Muscle layer of duodenum (tissue), 2 donors: Measurements from ENCODE around the gene ZNF79.

Experiments used
- H3K27ac ChIP-seq: one replicate; pipeline ENCODE4 v1.7.0; 2013; ENCODE audit warnings: mild to moderate bottlenecking, low read length
- H3K27me3 ChIP-seq: one replicate; pipeline ENCODE4 v1.7.0; 2013; ENCODE audit warnings: low read depth, mild to moderate bottlenecking, control low read depth, low read length
- H3K36me3 ChIP-seq, 2 donors: one replicate each; pipeline ENCODE4 v1.7.0; 2013; ENCODE audit warnings: low read length in 2 of 2, control low read depth in 1 of 2, mild to moderate bottlenecking in 1 of 2; ENCODE audit not compliant: insufficient read depth in 2 of 2, control insufficient read depth in 1 of 2
- H3K4me1 ChIP-seq, 2 donors: one replicate each; pipeline ENCODE4 v1.7.0; 2013; ENCODE audit warnings: low read length in 2 of 2, mild to moderate bottlenecking in 2 of 2, control low read depth in 1 of 2, moderate library complexity in 1 of 2; ENCODE audit not compliant: insufficient read depth in 2 of 2, control insufficient read depth in 1 of 2
- H3K4me3 ChIP-seq, 2 donors: one replicate each; pipeline ENCODE4 v1.7.0; 2013; ENCODE audit warnings: low read length in 2 of 2, low read depth in 1 of 2, mild to moderate bottlenecking in 1 of 2
- H3K9me3 ChIP-seq, 2 donors: one replicate each; pipeline ENCODE4 v1.7.0; 2013; ENCODE audit warnings: low read length in 2 of 2, control low read depth in 1 of 2, mild to moderate bottlenecking in 1 of 2; ENCODE audit not compliant: control insufficient read depth in 1 of 2
- donor health status: healthy.

Gene ZNF79

DNA sequence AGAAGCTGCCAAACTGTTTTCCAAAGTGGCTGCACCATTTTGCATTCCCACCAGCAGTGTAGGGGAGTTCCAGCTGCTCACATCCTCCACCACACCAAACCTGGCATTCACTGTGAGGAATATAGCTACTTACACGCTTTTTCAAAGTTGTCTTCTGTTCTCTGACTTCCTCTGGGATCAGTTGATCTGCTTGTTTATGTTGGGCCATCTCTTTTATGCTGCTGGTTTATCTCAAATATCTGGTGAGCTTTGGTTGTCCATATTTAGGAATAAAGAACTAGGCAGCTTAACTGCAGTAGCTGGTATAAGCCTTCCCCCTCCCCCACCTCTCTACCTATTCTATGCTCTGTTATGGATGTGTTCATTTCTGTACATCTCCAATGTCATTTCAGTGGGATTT is 8.5 kb upstream of the ZNF79 start:
- Histone ChIP-seq H3K27ac (no peak overlapping the region), H3K4me3 (no peak overlapping the region), H3K36me3 (no peaks in the 10 kb centered on the region), H3K27me3 (no peaks in the 10 kb centered on the region), H3K9me3 (no peaks in the 10 kb centered on the region), H3K4me1 (peaks cover 0 to 38% of the 10 kb centered on the region in 2 donors)

DNA sequence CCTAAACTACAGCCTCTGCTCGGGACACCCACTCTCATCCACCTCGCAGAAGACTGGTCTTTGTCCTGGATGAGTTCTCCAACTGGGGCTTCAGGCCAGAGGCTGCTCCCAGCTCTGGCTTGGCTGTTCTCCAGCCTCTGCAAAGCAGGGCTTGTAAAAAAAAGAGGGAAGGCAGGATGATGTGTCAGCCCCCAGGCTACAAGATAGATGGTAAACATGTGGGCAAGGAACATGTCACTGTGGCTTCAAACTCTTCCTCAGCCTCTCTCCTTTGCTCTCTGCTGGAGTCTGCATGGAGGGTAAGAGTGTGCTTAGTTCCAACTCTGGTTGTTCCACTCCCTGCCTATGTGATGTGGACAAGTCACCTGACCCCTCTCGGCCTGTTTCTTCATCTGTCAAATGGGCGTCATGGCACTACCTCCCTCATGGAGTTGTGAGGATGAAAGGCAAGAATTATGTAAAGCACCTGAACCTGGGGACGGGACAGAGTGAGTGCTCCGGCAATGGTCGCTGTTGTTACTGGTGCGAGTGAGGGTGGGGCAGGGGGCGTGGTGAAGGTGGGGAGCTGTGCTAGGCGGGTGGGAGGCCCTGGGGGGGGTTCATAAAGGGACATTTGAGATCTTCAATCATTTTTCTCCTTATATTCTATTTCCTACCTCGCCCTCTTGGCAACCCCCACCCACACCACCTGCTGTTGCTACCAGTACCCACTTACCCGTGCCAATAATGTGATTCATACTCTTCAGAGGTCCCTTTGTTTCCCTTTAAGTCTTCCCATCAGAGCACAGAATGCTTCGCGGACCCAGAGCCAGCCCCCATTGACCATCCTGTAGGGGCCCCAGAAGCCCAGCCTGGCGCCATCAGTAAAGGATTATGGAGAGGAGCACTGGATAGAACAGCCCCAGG is 6.8 kb upstream of the ZNF79 start:
- H3K36me3 ChIP-seq = no peaks in the 10 kb centered on the region
- peaks cover under 1 to 45% of the 10 kb centered on the region in 2 donors for H3K4me1 ChIP-seq
- no peak overlapping the region for H3K27ac ChIP-seq
- no peaks in the 10 kb centered on the region for H3K9me3 ChIP-seq
- no peaks in the 10 kb centered on the region for H3K27me3 ChIP-seq
- no peak overlapping the region for H3K4me3 ChIP-seq

DNA sequence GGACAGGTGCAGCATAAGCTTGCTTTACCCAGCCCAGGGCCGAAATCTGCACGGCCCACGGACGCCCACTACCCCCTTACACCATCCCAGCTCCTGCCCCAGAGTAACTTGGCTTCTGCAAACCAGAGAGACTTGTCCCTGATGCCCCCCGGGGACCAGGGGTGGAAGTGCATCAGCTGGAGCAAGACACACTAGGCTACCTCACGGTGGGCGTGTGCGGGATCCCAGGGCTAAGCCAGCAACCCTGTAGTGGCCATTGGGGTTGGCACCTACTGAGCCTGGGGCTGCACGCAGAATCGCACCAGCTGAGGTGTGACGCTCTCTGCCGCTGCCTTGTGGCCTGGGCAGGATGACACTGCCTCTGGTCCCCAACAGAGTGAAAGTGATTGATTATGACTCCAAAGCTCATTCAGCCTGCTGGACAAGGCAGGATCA is 6.1 kb upstream of the ZNF79 start:
- Histone ChIP-seq H3K4me1 (peaks cover 6 to 52% of the 10 kb centered on the region in 2 donors), H3K27ac (no peak overlapping the region), H3K36me3 (no peaks in the 10 kb centered on the region), H3K9me3 (no peaks in the 10 kb centered on the region), H3K4me3 (no peak overlapping the region), H3K27me3 (no peaks in the 10 kb centered on the region)

DNA sequence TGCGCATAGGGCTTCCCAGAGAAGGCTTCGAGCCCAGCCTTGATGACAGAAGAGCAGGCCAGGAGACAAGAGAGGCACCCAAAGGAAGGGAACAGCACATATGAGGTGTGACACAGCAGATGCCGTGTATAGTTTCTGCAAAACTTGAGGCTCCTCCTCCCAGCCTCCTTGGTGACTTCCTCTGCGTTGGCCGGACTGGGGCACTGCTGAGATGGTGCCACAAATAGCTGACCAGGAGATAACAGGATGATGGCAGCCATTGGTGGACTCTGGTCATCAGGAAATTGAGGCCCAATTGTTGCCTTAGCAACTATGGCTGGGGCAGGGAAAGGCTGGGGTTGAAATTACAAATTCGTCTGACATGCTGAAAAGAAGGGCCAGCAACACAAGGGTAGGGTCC is 4.8 kb upstream of the ZNF79 start:
- no peaks in the 10 kb centered on the region for H3K27me3 ChIP-seq
- peak overlapping the region in 1 of 2 donors; percentile 46 for H3K4me3 ChIP-seq
- H3K4me1 ChIP-seq = peaks cover 11 to 53% of the 10 kb centered on the region in 2 donors
- H3K36me3 ChIP-seq = peaks cover 0 to under 1% of the 10 kb centered on the region in 2 donors
- no peaks in the 10 kb centered on the region for H3K9me3 ChIP-seq
- no peak overlapping the region for H3K27ac ChIP-seq

DNA sequence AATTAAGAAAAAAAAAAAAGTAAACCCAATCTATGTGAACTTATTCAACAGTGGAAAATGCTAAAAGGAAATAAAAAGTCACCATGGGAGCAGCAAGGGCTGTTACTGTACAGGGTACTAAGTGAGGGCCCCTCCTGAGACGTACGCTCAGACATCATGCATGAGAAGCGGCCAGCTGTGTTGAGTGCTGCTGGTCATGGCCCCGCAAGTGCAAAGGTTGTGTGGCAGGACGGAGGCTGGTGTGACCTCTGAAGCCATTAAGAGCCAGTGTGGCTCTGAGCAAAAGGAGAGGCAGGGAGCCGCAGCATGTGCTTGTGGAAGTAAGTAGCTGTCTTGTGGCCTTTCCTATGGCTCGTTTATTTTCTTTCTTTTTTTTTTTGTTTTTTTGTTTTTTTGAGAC is 3.1 kb upstream of the ZNF79 start:
- Histone ChIP-seq H3K9me3 (no peaks in the 10 kb centered on the region), H3K4me1 (peaks cover 11 to 51% of the 10 kb centered on the region in 2 donors), H3K4me3 (no peak overlapping the region), H3K36me3 (peaks cover 0 to 4% of the 10 kb centered on the region in 2 donors), H3K27ac (no peak overlapping the region), H3K27me3 (no peaks in the 10 kb centered on the region)

DNA sequence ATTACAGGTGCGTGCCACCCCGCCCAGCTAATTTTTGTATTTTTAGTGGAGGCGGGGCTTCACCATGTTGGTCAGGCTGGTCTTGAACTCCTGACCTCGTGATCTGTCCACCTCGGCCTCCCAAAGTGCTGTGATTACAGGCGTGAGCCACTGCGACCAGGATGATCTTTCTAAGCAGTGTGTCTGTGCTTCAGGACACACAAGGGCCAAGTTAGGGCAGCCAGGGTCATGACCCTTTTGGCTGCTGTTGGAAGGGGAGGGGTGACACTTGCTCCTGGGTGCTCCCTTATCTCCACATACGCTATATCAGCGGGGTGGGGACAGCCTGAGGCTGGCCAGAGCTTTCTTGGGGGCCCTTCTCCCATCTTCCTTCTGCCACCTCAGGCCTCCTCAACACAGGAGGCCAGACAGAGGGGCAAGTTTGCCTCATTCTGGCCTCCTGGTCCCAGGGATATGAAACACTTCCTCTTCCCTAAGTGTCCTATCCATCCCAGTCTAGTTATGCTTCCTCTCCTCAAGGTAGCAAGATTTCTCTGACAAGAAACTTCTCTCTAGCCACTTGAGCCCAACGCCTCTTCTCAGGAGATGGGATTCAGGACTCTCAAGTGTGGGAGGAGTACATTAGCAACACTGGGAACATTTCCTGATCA is 1.9 kb upstream of the ZNF79 start:
- Histone ChIP-seq H3K4me1 (peaks cover 11 to 47% of the 10 kb centered on the region in 2 donors), H3K4me3 (peak overlapping the region; percentile 88 to 96), H3K27ac (no peak overlapping the region), H3K36me3 (peaks cover 3 to 4% of the 10 kb centered on the region in 2 donors), H3K27me3 (no peaks in the 10 kb centered on the region), H3K9me3 (no peaks in the 10 kb centered on the region)

DNA sequence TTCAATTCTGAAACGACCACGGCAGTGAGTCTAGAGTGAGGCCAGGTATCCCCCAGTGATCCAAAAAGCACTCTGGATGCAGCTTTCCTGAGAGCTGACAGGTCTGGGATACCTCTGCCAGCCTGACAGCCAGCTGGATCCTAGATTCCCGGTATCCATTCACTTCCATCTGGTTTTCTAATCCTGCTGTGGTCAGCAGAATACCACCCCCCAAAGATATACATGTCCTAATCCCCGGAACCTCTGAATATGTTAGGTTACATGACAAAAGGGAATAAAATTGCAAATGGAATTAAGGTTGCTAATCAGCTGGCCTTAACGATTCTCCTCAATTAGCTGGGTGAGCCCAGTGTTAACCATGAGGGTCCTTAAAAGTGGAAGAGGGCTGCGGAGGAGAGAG is 1.4 kb upstream of the ZNF79 start:
- Histone ChIP-seq H3K4me1 (peaks cover 11 to 46% of the 10 kb centered on the region in 2 donors), H3K36me3 (peaks cover 3 to 4% of the 10 kb centered on the region in 2 donors), H3K27ac (peak overlapping the region; percentile 95)

DNA sequence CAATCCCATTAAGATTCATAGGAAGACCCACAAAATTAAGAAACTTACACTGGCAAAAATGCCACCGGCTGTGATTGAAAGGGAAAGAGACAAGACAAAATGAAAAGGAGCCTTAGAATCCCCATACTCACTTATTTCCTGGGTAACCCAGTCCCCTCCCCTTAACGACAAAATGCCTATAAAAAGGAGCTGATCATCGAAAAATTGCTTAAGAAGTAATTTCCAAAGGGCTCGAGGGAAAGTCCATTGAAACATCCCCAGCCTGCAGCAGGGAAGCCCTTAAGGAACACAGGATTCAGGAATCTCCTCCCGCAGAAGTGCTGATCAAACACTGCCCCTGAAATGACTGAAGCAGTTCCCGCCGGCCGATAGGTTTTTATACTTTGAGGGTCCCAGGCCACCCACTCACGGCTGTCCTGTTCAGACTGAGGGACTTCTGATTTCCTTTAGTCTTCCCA is 677 bp upstream of the ZNF79 start:
- H3K4me3 ChIP-seq = peak overlapping the region; percentile 88 to 96
- H3K27ac ChIP-seq = peak overlapping the region; percentile 95
- no peaks in the 10 kb centered on the region for H3K9me3 ChIP-seq
- peaks cover 11 to 39% of the 10 kb centered on the region in 2 donors for H3K4me1 ChIP-seq
- H3K36me3 ChIP-seq = peaks cover 4 to 5% of the 10 kb centered on the region in 2 donors
- no peaks in the 10 kb centered on the region for H3K27me3 ChIP-seq

More for the DNA sequence above, 1.4 kb upstream of the ZNF79 start:
- no peaks in the 10 kb centered on the region for H3K27me3 ChIP-seq
- peak overlapping the region; percentile 88 to 96 for H3K4me3 ChIP-seq
- no peaks in the 10 kb centered on the region for H3K9me3 ChIP-seq

DNA sequence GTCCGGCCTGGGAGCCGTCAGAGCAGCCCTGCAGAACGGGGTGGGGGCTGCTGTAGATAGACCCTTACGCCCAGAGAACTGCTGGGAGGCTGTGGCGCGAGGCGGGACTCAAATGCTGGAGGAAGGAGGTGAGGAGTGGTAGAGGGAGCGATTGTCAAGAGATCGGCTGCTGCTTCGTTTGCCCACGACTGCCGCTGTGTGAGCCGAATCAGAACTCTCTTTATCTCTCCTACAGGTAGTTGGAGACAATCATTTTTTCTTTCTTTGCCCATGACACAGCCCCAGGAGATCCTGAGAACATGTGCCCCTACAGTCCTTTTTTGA is 456 bp downstream of the ZNF79 start:
- Histone ChIP-seq H3K27me3 (no peaks in the 10 kb centered on the region), H3K4me3 (peak overlapping the region; percentile 88 to 96), H3K27ac (peak overlapping the region; percentile 95), H3K36me3 (peaks cover 8 to 16% of the 10 kb centered on the region in 2 donors), H3K9me3 (no peaks in the 10 kb centered on the region), H3K4me1 (peaks cover 11 to 34% of the 10 kb centered on the region in 2 donors)

DNA sequence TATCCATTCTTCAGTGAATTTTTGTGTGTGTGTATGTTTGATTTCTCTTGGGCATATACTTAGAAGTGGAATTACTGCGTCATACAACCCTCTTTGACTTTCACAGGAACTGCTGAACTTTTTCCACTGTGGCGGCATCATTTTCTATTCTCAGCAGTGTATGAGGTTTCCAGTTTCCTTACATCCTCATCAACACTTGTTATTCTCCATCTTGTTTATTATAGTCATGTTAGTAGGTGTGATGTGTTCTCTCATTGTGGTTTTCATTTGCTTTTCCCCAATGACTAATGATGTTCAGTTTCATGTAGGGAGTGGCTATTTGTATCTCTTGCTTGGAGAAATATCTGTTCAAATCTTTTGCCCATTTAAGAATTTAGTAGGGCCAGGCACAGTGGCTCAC is 2.6 kb downstream of the ZNF79 start:
- no peaks in the 10 kb centered on the region for H3K27me3 ChIP-seq
- H3K27ac ChIP-seq = no peak overlapping the region
- H3K36me3 ChIP-seq = peaks cover 18 to 26% of the 10 kb centered on the region in 2 donors
- no peak overlapping the region for H3K4me3 ChIP-seq
- no peaks in the 10 kb centered on the region for H3K9me3 ChIP-seq
- peaks cover 11 to 32% of the 10 kb centered on the region in 2 donors for H3K4me1 ChIP-seq

DNA sequence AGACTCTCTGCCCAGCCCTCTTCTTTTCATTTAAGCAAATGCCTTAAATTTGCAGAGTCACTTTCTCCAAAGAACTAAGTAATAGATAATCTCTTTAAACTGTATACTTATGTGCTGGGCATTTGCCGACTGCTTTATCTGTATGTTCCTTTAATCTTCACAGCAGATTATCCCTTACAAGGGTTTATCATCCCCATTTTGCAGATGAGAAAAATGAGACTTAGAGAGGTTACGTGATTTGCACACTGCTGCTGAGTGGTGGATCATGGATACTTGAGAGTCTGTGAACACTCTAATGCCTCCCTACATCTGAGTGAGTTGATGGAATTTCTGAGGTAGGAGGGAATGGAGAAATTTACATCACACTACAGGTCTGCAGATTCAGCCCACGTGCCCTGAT is 4.2 kb downstream of the ZNF79 start:
- H3K4me1 ChIP-seq = peaks cover 2 to 18% of the 10 kb centered on the region in 2 donors

More for the DNA sequence above, 4.2 kb downstream of the ZNF79 start:
- peaks cover 23 to 31% of the 10 kb centered on the region in 2 donors for H3K36me3 ChIP-seq
- no peaks in the 10 kb centered on the region for H3K27me3 ChIP-seq
- H3K9me3 ChIP-seq = no peaks in the 10 kb centered on the region
- H3K27ac ChIP-seq = no peak overlapping the region
- no peak overlapping the region for H3K4me3 ChIP-seq
